Ramos (cell line): Measurements from ENCODE around the gene G3BP1.

Experiments
- in situ Hi-C: fragments of 300-500 bp; cut with MboI; formaldehyde crosslinking; loops from one replicate; pipeline ENCODE4 v1.14.3; 2022; ENCODE audit warnings: low sequenced_read_pairs; ENCODE audit not compliant: unreplicated experiment

Gene G3BP1

GRCh38 chr5:151786468-151786867, 14.7 kb downstream of the G3BP1 start:
- in situ Hi-C loops = no loop called here

GRCh38 chr5:151787817-151788216, 16.1 kb downstream of the G3BP1 start:
- in situ Hi-C loops = no loop called here

- in situ Hi-C loops = no loop called here
Measured at GRCh38 chr5:151793358-151793757, 21.6 kb downstream of the G3BP1 start.

GRCh38 chr5:151795426-151795825, 23.7 kb downstream of the G3BP1 start:
- in situ Hi-C loops = no loop called here

GRCh38 chr5:151798674-151799073, 26.9 kb downstream of the G3BP1 start:
- in situ Hi-C loops = no loop called here

- in situ Hi-C loops = no loop called here
Measured at GRCh38 chr5:151799407-151799806, 27.7 kb downstream of the G3BP1 start.

- in situ Hi-C loops = no loop called here
Measured at GRCh38 chr5:151800532-151800931, 28.8 kb downstream of the G3BP1 start.

- in situ Hi-C loops = no loop called here
Measured at GRCh38 chr5:151805414-151806223, 33.9 kb downstream of the G3BP1 start.

- in situ Hi-C loops = no loop called here
Measured at GRCh38 chr5:151808451-151809169, 36.9 kb downstream of the G3BP1 start.

GRCh38 chr5:151810449-151810848, 38.7 kb downstream of the G3BP1 start:
- in situ Hi-C loops = no loop called here

- in situ Hi-C loops = no loop called here
Measured at GRCh38 chr5:151810897-151811296, 39.1 kb downstream of the G3BP1 start.

GRCh38 chr5:151811593-151812321, 40.0 kb downstream of the G3BP1 start:
- in situ Hi-C loops = no loop called here

GRCh38 chr5:151812757-151813309, 41.1 kb downstream of the G3BP1 start:
- in situ Hi-C loops = no loop called here

GRCh38 chr5:151815051-151815450, 43.3 kb downstream of the G3BP1 start:
- in situ Hi-C loops = no loop called here

- in situ Hi-C loops = loop anchor here (10.0 kb wide), 1 partner anchor 325 kb away; no protein-coding TSS in a partner anchor
Measured at GRCh38 chr5:151819830-151820229, 48.1 kb downstream of the G3BP1 start.

GRCh38 chr5:151820271-151820670, 48.5 kb downstream of the G3BP1 start:
- in situ Hi-C loops = loop anchor here (10.0 kb wide), 1 partner anchor 325 kb away; no protein-coding TSS in a partner anchor

- in situ Hi-C loops = loop anchor here (10.0 kb wide), 1 partner anchor 324 kb away; no protein-coding TSS in a partner anchor
Measured at GRCh38 chr5:151820903-151821302, 49.1 kb downstream of the G3BP1 start.

- in situ Hi-C loops = loop anchor here (10.0 kb wide), 1 partner anchor 323 kb away; no protein-coding TSS in a partner anchor
Measured at GRCh38 chr5:151822141-151822540, 50.4 kb downstream of the G3BP1 start.

GRCh38 chr5:151825445-151825844, 53.7 kb downstream of the G3BP1 start:
- in situ Hi-C loops = loop anchor here (10.0 kb wide), 1 partner anchor 319 kb away; no protein-coding TSS in a partner anchor

- in situ Hi-C loops = loop anchor here (10.0 kb wide), 1 partner anchor 315 kb away; no protein-coding TSS in a partner anchor
Measured at GRCh38 chr5:151829370-151829769, 57.6 kb downstream of the G3BP1 start.
